HG02798 (cell line): Measurements from ENCODE around the gene TMSB15A.
"Not testable (repeated sequence)": the region's sequence is repeated elsewhere in the genome, so short reads cannot be mapped to it uniquely, and the experiment has no call there.

Source experiments
- ATAC-seq: cut with Tn5 transposase; IDR thresholded peaks from one replicate; pipeline ENCODE4 v1.9.1; 2021; ENCODE audit warnings: mild to moderate bottlenecking; ENCODE audit not compliant: unreplicated experiment, poor library complexity

The TMSB15A gene

GRCh38 chrX:102515975-102516941 is at the start of gene TMSB15A:
TMSB15A (minus strand) TSS chrX:102516739.
- peak; percentile 97 for ATAC-seq

GRCh38 chrX:102560423-102561068 is 44.0 kb upstream of the TMSB15A start:
- ATAC-seq = no peak

GRCh38 chrX:102558607-102559006 is 42.1 kb upstream of the TMSB15A start:
- no peak for ATAC-seq

- no peak for ATAC-seq
Measured at GRCh38 chrX:102548231-102548630, 31.7 kb upstream of the TMSB15A start.

GRCh38 chrX:102546828-102547493 is 30.4 kb upstream of the TMSB15A start:
- ATAC-seq = peak; percentile 63

GRCh38 chrX:102546175-102546574 is 29.6 kb upstream of the TMSB15A start:
- ATAC-seq = not testable (repeated sequence)

GRCh38 chrX:102535958-102536357 is 19.4 kb upstream of the TMSB15A start:
- ATAC-seq = no peak

- no peak for ATAC-seq
Measured at GRCh38 chrX:102517326-102517725, 787 bp upstream of the TMSB15A start.

- no peak for ATAC-seq
Measured at GRCh38 chrX:102514536-102514935, 2.0 kb downstream of the TMSB15A start.

- ATAC-seq = no peak
Measured at GRCh38 chrX:102498732-102499131, 17.8 kb downstream of the TMSB15A start.

GRCh38 chrX:102491766-102492165 is 24.8 kb downstream of the TMSB15A start:
- ATAC-seq = no peak

GRCh38 chrX:102478765-102479164 is 37.8 kb downstream of the TMSB15A start:
- not testable (repeated sequence) for ATAC-seq

- not testable (repeated sequence) for ATAC-seq
Measured at GRCh38 chrX:102471762-102472220, 44.7 kb downstream of the TMSB15A start, which contains the start of gene TCP11X2. TCP11X2 (minus strand) TSS chrX:102471812.

GRCh38 chrX:102470215-102470614 is 46.3 kb downstream of the TMSB15A start:
- ATAC-seq = not testable (repeated sequence)
